NCI-H187 treated with DMSO at 0.1 percent for 48 hours (cell line): ENCODE measurements around the gene FGF21.
"Not testable (repeated sequence)": the region's sequence is repeated elsewhere in the genome, so short reads cannot be mapped to it uniquely, and the experiment has no call there.

ENCODE experiments used
- DNase-seq: peaks from one replicate; lab custom pipeline; 2025; lab: John Stamatoyannopoulos, UW

FGF21 gene

GRCh38 chr19:48751845-48752495, 3.4 kb upstream of the FGF21 start:
- DNase-seq, result no peak

- peak; percentile 92 for DNase-seq
Observed at GRCh38 chr19:48752496-48753365, 2.6 kb upstream of the FGF21 start, which contains the start of gene FUT1. Gene FUT1 (minus strand): TSS chr19:48752641. CDS start chr19:48751281, 1,360 bp downstream.

GRCh38 chr19:48755787-48756186, 463 bp downstream of the FGF21 start:
- no peak for DNase-seq

GRCh38 chr19:48756212-48756611, 888 bp downstream of the FGF21 start:
- DNase-seq, result no peak

DNA sequence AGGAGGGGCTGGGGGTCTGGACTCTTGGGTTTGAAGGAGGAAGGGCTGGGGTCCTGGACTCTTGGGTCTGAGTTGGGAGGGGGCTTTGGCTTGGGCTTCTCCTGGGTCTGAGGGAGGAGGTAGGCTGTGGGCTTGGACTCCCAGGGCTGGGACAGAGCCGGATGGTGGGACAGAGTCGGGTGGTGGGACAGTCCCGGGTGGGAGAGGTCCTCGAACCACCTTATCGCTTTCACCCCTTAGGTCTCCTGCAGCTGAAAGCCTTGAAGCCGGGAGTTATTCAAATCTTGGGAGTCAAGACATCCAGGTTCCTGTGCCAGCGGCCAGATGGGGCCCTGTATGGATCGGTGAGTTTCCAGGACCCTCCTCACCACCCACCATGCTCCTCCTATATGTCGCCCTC, 1.4 kb downstream of the FGF21 start:
- no peak for DNase-seq

GRCh38 chr19:48757089-48757675, 1.9 kb downstream of the FGF21 start:
- DNase-seq, result no peak

DNA sequence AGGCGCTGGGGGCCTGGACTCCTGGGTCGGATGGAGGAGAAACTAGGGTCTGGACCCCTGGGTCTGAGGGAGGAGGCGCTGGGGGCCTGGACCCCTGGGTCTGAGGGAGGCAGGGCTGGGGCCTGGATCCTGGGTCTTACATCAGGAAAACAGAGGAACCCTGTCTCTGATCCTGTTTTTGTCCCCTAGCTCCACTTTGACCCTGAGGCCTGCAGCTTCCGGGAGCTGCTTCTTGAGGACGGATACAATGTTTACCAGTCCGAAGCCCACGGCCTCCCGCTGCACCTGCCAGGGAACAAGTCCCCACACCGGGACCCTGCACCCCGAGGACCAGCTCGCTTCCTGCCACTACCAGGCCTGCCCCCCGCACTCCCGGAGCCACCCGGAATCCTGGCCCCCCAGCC, 2.4 kb downstream of the FGF21 start:
- no peak for DNase-seq

GRCh38 chr19:48760504-48761205, 5.3 kb downstream of the FGF21 start:
- no peak for DNase-seq

DNA sequence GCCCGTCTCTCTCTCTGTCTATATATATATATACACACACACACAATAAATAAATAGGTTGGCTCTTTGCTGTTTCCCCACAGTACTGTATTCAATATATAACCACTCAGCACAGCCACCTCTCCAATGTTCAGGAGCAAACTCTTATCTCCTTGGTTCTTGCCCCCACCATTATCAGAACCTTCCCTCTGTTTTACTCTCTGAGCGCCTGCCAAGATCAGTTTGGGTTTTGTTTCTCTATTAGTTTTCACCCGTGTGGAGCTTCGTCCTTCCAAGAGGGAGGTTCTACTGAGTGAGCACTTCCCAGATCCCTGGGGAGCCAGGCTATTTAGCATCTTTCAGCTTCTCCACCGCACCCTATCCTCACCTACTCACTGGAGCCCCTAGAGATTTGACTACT, 10.5 kb downstream of the FGF21 start:
- not testable (repeated sequence) for DNase-seq

GRCh38 chr19:48768171-48768753, 12.9 kb downstream of the FGF21 start:
- not testable (repeated sequence) for DNase-seq

- DNase-seq, result no peak
Observed at GRCh38 chr19:48768994-48769713, 13.8 kb downstream of the FGF21 start.

- DNase-seq, result no peak
Observed at GRCh38 chr19:48770266-48770665, 14.9 kb downstream of the FGF21 start.

DNA sequence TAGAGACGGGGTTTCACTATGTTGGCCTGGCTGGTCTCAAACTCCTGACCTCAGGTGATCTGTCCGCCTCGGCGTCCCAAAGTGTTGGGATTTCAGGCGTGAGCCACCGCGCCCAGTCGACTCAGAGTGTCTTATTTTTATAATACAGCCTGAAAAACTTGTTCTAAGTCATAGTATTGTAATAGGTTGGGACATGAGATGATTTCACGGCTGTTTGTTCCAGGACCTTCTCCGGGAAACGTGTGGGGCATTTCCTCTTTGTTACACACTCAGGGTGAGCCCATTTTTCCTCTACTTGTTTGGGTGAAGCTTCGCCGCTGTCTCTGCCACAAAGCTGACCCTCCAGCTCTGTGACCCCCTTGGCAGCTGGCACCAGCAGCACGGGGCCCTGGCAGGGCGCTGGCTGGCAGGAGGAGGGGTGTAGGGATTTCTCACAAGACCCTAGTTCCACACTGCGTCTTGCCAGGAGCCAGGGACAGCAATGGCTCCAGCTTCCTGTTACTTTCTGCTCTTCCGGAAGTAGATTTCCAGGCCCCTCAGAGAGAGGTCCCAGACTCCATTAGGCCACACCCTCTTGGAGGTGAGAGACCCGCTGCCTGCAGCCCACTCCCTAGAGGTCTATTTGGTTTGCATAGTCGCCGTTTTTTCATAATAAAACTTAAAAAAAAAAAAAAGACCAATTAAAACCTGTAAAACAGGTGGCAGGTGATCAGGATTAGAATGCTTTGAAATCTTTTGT, 15.6 kb downstream of the FGF21 start:
- DNase-seq, result no peak

GRCh38 chr19:48772503-48772953, 17.2 kb downstream of the FGF21 start:
- no peak for DNase-seq

DNA sequence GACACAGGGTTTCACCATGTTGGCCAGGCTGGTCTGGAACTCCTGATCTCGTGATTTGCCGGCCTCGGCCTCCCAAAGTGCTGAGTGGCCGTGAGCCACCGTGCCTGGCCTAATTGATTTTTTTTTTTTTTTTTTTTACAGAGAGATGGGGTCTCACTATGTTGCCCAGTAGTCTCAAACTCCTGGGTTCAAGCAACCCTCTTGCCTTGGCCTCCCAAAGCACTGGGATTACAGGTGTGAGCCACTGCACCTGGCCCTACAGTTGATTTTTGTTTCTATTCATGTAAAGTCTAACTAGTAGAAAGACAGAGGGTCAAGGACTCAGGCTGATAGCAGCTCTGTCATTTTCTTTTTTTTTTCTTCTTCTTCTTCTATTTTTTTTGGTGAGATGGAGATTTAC, 21.8 kb downstream of the FGF21 start:
- no peak for DNase-seq

GRCh38 chr19:48777720-48778119, 22.4 kb downstream of the FGF21 start:
- DNase-seq, result no peak

DNA sequence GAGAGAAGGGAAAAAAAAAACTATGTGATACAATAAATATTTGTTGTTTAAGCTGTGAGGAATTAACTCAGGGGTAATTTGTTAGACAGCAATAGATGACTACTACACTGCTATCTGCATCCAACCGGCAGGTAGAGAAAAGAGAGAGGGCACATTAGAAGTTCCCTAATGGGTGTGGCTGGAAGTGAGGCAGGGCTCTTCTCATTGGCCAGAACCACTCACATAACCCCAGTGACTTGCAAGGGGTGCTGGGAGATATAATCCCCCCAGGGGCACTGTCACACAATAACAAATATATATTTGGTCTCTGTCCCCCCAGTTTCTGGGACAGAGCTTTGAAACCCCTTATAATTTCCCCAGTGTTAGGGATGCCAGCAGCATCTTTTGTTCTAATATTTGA, 24.3 kb downstream of the FGF21 start:
- no peak for DNase-seq

DNA sequence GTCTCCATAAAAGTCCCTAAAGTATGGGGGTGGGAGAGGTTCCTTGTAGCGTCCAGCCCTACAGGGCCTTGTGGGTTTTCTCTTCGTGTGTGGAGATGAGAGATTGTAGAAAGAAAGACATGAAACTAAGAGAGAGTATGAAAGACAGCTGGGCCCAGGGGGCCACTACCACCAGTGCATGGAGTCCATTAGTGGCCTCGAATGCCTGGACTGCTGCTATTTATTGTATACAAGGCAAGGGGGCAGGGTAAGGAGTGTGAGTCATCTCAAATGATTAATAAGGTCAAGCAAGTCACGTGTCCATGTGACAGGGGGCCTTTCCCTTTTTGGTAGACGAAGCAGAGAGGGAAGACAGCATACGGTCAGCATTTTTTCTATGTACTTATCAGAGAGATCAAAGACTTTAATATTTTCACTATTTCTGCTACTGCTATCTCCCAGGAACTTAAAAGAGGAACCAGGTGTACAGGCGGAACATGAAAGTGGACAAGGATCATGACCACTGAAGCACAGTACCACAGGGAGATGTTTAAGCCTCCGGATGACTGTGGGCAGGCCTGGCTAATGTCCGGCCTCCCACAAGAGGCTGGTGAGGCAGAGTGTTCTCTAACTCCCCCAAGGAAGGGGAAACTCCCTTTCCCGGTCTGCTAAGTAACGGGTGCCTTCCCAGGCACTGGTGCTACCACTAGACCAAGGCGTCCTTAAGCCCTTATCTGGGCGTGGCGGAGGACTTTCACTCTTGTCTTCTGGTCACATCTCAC, 25.5 kb downstream of the FGF21 start:
- DNase-seq, result no peak

DNA sequence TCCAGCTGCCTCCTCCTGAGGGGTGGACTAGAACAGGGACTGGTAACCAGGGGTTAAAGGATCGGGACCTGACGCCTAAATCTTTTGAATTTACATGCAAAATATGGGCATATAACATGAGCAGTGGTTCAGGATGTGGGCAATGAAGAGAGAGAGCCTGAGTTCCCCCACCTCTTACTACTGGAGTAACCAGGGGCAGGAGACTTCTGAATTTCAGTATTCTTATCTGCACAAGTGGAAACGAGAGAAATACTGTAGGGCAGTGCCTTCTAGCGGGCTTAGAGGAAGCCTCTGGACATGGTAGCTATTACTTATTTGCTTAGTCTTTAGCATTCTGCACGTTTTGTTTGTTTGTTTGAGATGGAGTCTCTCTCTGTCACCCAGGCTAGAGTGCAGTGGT, 29.2 kb downstream of the FGF21 start:
- no peak for DNase-seq

DNA sequence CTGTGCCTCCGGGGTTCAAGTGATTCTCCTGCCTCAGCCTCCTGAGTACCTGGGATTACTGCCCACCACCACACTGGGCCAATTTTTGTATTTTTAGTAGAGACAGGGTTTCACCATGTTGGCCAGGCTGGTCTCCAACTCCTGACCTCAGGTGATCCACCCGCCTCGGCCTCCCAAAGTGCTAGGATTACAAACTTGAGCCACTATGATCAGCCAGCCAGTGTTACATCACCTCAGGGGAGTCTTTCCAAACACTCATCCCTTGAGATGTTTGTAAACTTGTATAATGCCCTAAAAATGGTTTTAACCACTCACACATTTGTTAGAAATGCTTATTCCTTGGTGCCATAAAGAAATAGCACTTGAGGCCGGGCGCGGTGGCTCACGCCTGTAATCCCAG, 31.1 kb downstream of the FGF21 start:
- DNase-seq, result not testable (repeated sequence)
